ENCODE results near the gene GREB1L. TPM values are rescaled to one million over a fixed set of nuclear protein-coding genes. Genes with fewer than 3 reads are reported as not detected.
"Not testable (repeated sequence)": the region's sequence is repeated elsewhere in the genome, so short reads cannot be mapped to it uniquely, and the experiment has no call there.

GREB1L gene
- total RNA-seq, 1 donor from 2014 or later = 8.0 TPM

GRCh38 chr18:21260621-21261020, 18.6 kb downstream of the GREB1L start:
- intact Hi-C loops (cut with DNase I) = no loop called here
- ATAC-seq (ENCODE audit: poor library complexity) = no peak
- no peak for DNase-seq

DNA sequence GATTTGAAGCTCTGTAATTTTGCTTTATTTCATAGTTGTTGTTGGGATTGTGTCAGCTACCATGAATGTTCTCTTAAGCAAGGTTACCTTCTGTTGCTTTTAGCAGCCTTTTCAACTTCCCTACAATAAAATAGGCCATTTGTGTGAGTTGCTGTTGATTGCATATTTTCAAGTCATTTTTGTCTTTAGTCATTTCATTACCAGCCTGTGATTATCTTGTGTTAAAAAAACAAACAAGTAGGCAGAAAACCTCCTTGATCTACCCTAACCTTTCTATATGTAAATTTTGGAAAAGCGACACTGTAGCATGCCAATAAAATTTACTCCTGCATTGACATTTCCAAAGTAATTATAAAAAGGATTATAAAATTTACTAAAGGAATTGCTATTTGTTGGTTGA, 19.3 kb downstream of the GREB1L start:
- no peak for ATAC-seq (ENCODE audit: poor library complexity)
- DNase-seq = no peak
- intact Hi-C loops (cut with DNase I) = no loop called here

DNA sequence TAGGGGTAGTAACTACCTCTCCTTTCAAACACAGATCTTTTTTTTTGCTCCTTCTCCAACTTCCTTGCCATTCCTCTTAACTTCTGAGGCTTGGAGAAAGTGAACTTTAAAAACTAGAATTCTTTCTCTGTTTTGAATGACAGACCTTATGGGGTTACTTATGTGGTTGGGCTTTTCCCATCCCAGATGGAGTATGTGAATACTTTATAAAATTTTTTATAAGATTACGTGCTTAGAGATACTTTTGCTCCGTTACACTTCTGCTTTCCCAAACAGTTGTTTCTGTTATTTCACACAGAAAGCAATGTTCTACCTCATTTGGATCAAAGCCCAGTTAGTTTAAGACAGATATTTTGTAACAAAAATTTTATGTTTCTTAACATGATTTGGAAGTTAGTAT, 20.2 kb downstream of the GREB1L start:
- intact Hi-C loops (cut with DNase I) = no loop called here
- DNase-seq (no peak), ATAC-seq (ENCODE audit: poor library complexity) (no peak)

DNA sequence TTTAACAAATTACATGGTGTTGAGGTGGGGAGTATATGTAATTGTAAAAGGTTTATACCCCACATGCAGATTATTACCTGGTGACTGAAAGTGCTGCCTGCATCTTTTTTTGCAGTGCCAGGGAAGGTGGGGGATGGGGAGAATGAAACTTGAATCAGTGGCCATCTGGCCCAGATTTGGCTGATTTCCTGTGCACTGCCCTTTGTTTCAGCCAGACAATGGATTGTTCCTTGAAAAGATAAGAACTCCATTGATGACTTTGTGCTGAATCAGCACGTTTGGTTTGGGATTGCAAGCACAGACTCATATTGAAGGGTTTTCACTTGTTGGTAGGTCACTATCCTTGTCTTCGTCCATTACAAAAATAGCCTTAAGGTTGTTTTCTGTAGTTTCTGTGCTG, 20.9 kb downstream of the GREB1L start:
- intact Hi-C loops (cut with DNase I) = no loop called here
- DNase-seq = no peak
- no peak for ATAC-seq (ENCODE audit: poor library complexity)

DNA sequence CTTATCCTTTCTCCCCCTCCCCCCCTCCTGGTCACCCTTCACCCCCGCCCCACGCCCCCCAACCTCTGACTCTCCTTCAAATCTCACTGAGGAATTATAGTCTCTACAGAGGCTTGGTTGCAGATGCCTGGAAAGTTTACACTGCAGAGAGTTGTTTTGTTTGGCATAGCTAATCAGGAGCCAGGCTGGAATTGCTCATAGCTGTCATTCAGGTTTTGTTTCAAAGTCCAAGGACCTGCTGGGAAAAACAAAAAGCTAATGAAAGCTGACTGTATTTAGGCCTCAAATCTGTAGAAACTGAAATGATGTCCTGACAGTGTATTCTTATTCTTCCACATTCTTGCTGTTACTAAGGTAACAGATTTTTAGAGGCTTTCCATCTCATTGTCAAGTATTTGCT, 22.6 kb downstream of the GREB1L start:
- DNase-seq (no peak), ATAC-seq (ENCODE audit: poor library complexity) (peak; percentile 68)
- intact Hi-C loops (cut with DNase I) = no loop called here

DNA sequence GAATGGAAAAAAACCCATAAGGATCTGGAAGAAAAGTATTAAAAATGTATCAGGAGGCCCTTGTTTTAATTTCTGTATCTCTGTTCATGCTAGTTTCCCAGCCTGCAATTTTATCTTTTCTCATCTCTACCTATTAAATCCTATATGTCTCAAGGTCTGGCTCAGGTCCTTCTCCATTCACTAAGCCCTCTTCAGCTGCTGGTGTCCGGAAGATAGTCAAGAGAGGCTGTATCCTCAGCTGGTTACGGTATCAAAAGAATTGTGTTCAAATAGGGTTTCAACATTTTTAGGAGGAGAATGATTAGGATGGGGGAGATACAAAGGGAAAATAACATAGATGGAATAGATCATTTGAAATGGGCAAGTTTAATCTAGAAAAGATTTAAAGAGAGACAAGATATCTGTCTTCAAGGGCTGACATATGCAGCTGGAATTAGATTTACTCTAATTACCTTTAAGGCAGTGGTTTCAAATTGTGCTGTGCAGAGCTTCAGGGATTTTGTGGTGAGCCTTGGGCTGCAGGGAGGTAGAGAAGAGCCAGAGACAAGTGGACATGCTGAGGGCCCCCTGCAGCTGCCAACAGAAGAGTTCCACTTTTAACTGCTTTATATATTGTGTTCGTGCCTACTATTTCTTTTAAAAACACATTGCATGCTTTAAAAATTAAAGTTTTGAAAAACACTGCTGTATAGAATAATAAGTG, 24.1 kb downstream of the GREB1L start:
- DNase-seq = no peak
- no peak for ATAC-seq (ENCODE audit: poor library complexity)
- intact Hi-C loops (cut with DNase I) = no loop called here

DNA sequence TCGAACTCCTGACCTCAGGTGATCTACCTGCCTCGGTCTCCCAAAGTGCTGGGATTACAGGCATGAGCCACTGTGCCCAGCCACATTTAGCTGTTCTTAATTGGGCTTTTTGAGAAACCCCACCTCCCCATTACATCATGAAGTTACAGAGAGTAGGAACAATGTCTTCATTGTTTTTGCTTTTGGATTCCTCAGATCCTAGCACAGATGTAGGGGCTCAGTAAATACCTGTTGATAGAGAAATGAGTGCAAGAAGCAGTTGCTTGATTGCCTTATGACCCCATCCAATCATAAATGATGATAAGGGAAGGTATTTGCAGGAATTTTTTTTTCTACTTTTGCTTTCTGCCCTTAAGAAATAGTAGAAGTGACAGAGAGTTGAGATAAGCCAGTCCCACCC, 25.4 kb downstream of the GREB1L start:
- no peak for ATAC-seq (ENCODE audit: poor library complexity)
- DNase-seq = no peak
- intact Hi-C loops (cut with DNase I) = no loop called here

- ATAC-seq (ENCODE audit: poor library complexity) = no peak
- DNase-seq = no peak
- intact Hi-C loops (cut with DNase I) = no loop called here
These were observed 27.3 kb downstream of the GREB1L start for GRCh38 chr18:21269349-21269748.

DNA sequence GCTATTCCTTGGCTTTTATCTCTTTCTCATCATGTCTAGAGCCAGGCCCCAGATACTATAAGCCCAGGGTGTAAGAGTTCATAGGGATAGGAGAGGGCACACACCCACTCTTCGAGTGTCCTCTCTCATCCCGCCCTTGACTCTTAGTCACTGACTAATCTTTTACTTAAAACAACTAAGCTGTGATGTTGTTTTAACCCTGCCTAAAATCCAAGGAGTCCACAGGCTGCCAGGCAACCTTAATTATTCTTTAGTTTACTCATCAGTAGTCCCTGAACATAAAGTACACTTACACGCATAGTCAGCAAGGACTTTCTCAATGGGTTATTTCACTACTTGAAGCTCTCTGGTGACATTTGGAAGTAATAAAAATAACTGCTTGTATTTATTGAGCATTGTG, 28.4 kb downstream of the GREB1L start:
- DNase-seq (no peak), ATAC-seq (ENCODE audit: poor library complexity) (no peak)
- intact Hi-C loops (cut with DNase I) = no loop called here

DNA sequence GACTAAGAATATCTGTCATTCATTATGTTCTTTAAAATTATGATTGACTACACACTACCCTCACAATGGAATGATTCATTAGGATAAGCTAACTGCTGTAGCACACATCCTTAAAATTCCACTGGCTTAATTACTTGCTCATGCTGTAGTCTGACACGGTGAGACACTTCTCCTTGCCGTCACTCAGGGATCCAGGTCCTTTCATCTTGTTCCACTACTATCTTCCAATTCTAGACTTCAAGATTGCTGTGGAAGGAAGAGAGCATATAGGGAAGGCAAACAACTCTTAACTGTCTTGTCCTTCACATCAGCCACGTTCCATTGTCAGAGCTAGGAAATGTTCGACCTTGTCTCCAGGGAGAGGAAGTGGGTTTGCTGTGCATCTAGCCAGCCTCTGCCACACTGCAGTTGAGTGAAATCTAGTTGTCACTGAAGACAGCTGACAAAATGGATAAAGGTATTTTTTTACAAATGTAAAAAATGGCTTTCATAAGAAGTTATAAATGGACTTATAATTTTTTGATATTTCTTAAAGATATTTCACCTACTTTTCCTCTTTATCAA, 30.1 kb downstream of the GREB1L start:
- intact Hi-C loops (cut with DNase I) = no loop called here

GRCh38 chr18:21273568-21273967, 31.5 kb downstream of the GREB1L start:
- DNase-seq = no peak
- intact Hi-C loops (cut with DNase I) = no loop called here
- ATAC-seq (ENCODE audit: poor library complexity) = no peak

More for the DNA sequence above, 30.1 kb downstream of the GREB1L start:
- ATAC-seq (ENCODE audit: poor library complexity) (no peak), DNase-seq (no peak)

GRCh38 chr18:21275645-21276044, 33.6 kb downstream of the GREB1L start:
- intact Hi-C loops (cut with DNase I) = no loop called here
- ATAC-seq (ENCODE audit: poor library complexity) = no peak

DNA sequence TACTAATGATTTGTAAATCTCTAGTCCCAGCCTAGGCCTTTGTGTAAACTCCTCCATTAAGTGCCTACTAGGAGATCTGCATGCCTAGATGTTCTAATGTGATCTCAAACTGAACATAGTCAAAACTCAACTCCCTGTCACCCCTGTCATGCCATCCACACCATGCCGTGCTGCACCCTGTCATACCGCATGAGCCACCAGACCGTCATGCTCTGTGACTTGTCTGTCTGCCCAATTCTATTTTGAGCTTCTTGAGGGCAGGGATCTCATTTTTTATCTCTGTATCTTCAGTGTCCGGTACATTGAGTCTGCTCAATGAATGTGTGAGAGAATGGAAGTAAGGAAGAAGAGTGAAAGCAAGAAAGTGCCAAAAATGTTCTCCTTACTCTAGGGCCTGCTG, 35.5 kb downstream of the GREB1L start:
- no peak for DNase-seq
- intact Hi-C loops (cut with DNase I) = no loop called here
- ATAC-seq (ENCODE audit: poor library complexity) = peak; percentile 94

More at GRCh38 chr18:21275645-21276044, 33.6 kb downstream of the GREB1L start:
- no peak for DNase-seq

GRCh38 chr18:21278218-21278617, 36.2 kb downstream of the GREB1L start:
- intact Hi-C loops (cut with DNase I); ATAC-seq (ENCODE audit: poor library complexity); DNase-seq: not testable (repeated sequence)

DNA sequence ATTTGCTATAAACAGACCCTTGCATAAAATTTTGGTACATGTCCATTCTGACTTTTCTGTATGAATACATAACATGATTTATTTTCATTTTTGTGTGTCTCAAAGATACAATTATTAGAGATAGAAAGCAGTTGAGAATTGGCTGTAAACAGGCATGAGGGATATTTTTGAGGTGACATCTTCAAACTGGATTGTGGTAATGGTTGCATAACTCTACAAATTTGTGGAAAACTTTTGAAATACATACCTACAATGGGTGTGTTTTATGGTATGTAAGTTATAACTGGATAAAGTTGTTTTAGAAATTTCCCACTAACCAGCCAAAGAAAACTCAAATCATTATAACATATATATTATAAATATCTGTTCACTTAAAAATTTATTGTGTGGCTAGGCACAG, 39.6 kb downstream of the GREB1L start:
- DNase-seq (no peak), ATAC-seq (ENCODE audit: poor library complexity) (no peak)
- intact Hi-C loops (cut with DNase I) = no loop called here

- intact Hi-C loops (cut with DNase I) = no loop called here
- no peak for DNase-seq
- ATAC-seq (ENCODE audit: poor library complexity) = no peak
These were observed 42.5 kb downstream of the GREB1L start for GRCh38 chr18:21284540-21284939.

DNA sequence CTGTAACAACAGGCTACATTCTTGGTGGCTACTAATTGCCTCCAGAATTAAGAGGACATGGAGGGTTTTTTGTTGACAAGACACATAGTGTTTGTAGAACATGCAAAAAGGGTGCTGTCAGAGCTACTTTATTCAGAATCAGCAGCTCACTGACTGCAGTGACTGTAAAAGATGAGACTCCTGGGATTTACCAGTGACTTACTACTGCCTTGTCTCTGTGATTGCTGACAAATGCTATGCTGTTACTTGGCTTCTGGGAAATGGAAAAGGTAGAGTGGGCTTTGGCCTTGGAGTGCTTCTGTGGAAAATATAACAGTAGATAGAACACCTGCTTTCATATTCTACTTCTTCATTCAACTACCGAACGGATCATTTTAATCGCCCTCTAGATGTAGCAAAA, 47.8 kb downstream of the GREB1L start:
- DNase-seq (no peak), ATAC-seq (ENCODE audit: poor library complexity) (no peak)
- intact Hi-C loops (cut with DNase I) = no loop called here

DNA sequence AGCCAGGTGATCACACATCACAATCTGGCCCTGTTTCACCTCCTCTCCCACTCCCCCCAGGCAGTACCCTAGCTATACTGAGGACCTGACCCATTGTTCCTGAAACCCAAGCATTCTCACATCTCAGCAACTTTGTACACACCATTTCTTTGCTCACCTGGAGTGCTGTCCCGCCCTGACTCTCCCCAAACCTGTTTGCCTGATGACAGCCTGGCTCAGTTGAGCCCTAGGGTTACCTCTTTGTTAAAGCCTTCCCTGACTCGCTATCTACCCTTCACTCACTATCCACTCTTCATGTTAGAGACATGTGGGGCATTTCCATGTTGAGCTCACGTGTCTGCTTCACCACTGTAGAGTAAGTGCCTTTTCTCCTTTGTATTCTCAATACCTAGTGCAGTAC, 49.1 kb downstream of the GREB1L start:
- DNase-seq = no peak
- intact Hi-C loops (cut with DNase I) = no loop called here
- no peak for ATAC-seq (ENCODE audit: poor library complexity)

GRCh38 chr18:21293479-21293878, 51.4 kb downstream of the GREB1L start:
- intact Hi-C loops (cut with DNase I) = no loop called here
- no peak for DNase-seq
- no peak for ATAC-seq (ENCODE audit: poor library complexity)

DNA sequence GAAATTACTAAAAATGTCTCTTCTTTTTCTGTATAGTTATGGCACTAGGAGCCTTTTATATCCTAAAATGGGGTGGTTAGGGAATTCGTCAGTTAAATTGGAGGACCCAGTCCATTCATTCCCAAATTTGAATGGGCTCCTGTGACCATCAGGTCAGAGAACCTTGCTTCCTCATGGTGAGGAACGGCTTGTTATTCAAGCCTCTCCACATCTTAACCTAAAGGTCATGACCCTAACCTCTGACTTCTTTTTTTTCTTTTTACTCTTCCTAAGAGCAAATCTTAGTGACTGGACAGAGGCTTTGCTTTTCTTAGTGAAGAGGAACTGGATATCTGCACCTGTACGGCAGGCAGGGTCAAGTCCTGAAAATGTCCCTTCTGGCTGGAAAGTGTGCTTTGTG, 53.1 kb downstream of the GREB1L start:
- ATAC-seq (ENCODE audit: poor library complexity) = no peak
- intact Hi-C loops (cut with DNase I) = no loop called here
- DNase-seq = no peak

- DNase-seq = no peak
- intact Hi-C loops (cut with DNase I) = no loop called here
- ATAC-seq (ENCODE audit: poor library complexity) = no peak
These were observed 54.0 kb downstream of the GREB1L start for GRCh38 chr18:21296045-21296444.

Data from Right ventricle myocardium superior (tissue), 1 donor.